HG03460 (cell line): ENCODE data around the gene HELQ.
"Not testable (repeated sequence)": the region's sequence is repeated elsewhere in the genome, so short reads cannot be mapped to it uniquely, and the experiment has no call there.

ENCODE experiments used
- ATAC-seq: cut with Tn5 transposase; IDR thresholded peaks from one replicate; pipeline ENCODE4 v1.9.1; 2021; ENCODE audit not compliant: unreplicated experiment

Gene HELQ

GRCh38 chr4:83455281-83456183 is at the start of gene HELQ, which contains the start of gene MRPS18C:
Gene HELQ (minus strand): TSS chr4:83455823. CDS start chr4:83455693, 130 bp downstream.
Gene MRPS18C (plus strand): TSS chr4:83456058. CDS start chr4:83456078, 20 bp downstream.
- ATAC-seq: peak; percentile 94

- no peak for ATAC-seq
Measured at GRCh38 chr4:83504996-83505395, 49.4 kb upstream of the HELQ start.

GRCh38 chr4:83504503-83504902 is 48.9 kb upstream of the HELQ start:
- no peak for ATAC-seq

- no peak for ATAC-seq
Measured at GRCh38 chr4:83503974-83504373, 48.4 kb upstream of the HELQ start.

GRCh38 chr4:83501671-83502070 is 46.0 kb upstream of the HELQ start:
- not testable (repeated sequence) for ATAC-seq

GRCh38 chr4:83498187-83498586 is 42.6 kb upstream of the HELQ start:
- ATAC-seq: no peak

- ATAC-seq: not testable (repeated sequence)
Measured at GRCh38 chr4:83496085-83496917, 40.7 kb upstream of the HELQ start.

- peak; percentile 75 for ATAC-seq
Measured at GRCh38 chr4:83490876-83491450, 35.3 kb upstream of the HELQ start.

GRCh38 chr4:83489711-83490326 is 34.2 kb upstream of the HELQ start:
- ATAC-seq: no peak

GRCh38 chr4:83486457-83487129 is 31.0 kb upstream of the HELQ start:
- no peak for ATAC-seq

GRCh38 chr4:83484500-83485461 is 29.2 kb upstream of the HELQ start, which contains the start of gene ABRAXAS1:
Gene ABRAXAS1 (minus strand): TSS chr4:83485100. CDS start chr4:83485072, 28 bp downstream.
- ATAC-seq: peak; percentile 96

GRCh38 chr4:83473966-83474365 is 18.3 kb upstream of the HELQ start:
- ATAC-seq: no peak

- no peak for ATAC-seq
Measured at GRCh38 chr4:83473423-83473822, 17.8 kb upstream of the HELQ start.

- ATAC-seq: no peak
Measured at GRCh38 chr4:83456184-83456501, 520 bp upstream of the HELQ start.

- ATAC-seq: no peak
Measured at GRCh38 chr4:83454686-83455085, 937 bp downstream of the HELQ start.

GRCh38 chr4:83449009-83449408 is 6.6 kb downstream of the HELQ start:
- no peak for ATAC-seq

- ATAC-seq: no peak
Measured at GRCh38 chr4:83440899-83441298, 14.7 kb downstream of the HELQ start.

GRCh38 chr4:83440148-83440814 is 15.3 kb downstream of the HELQ start:
- ATAC-seq: no peak

- ATAC-seq: no peak
Measured at GRCh38 chr4:83438719-83439118, 16.9 kb downstream of the HELQ start.
